Endothelial cell of umbilical vein (primary cell): Measurements from ENCODE around the gene HHATL. TPM values are rescaled to one million over a fixed set of nuclear protein-coding genes. Genes with fewer than 3 reads are reported as not detected.
A peak's percentile ranks its signal among the peaks of the same experiment; 100 is the strongest.

ENCODE experiments used
- BruUV-seq: library from RNA; stranded (reverse); fragments of 400-500 nt; replicated peaks from 2 replicates; lab custom pipeline; 2021; lab: Mats Ljungman, UMichigan
- CTCF ChIA-PET: fragments of 300-600, 350-600 bp; sonication (Branson Sonifier 250); formaldehyde crosslinking; loops from one replicate; lab custom pipeline; 2021; ENCODE audit warnings: antibody characterized with exemption, inconsistent platforms; lab: Charles Lee
- POLR2A ChIA-PET: fragments of 300-600, 350-600 bp; sonication (Branson Sonifier 250); formaldehyde crosslinking; loops from one replicate; lab custom pipeline; 2021; ENCODE audit warnings: antibody characterized with exemption, inconsistent platforms; lab: Charles Lee
- DNase-seq: peaks from one replicate; pipeline ENCODE4 v3.0.0-alpha.2; 2011; ENCODE audit warnings: low read depth, low spot score
- FAIRE-seq: peaks from 2 replicates; lab custom pipeline; 2011; peaks lifted over from hg19 to GRCh38; lab: Jason Lieb, UNC
- H2AFZ ChIP-seq: 2 replicates; pipeline ENCODE4 v1.6.0; 2012; ENCODE audit warnings: low read depth, low read length, control low read depth, inconsistent platforms
- H3K27ac ChIP-seq: 2 replicates; pipeline ENCODE4 v1.5.1; 2011; ENCODE audit warnings: low read depth, mild to moderate bottlenecking, control low read depth, low read length, moderate library complexity; ENCODE audit not compliant: insufficient read depth
- H3K27me3 ChIP-seq, 2 experiments: 2 replicates each; pipeline versions ENCODE4 v1.6.0 to v1.6.1; 2011; ENCODE audit warnings: low read length in 2 of 2, mixed read lengths in 1 of 2; ENCODE audit not compliant: control insufficient read depth in 2 of 2, insufficient read depth in 2 of 2
- H3K36me3 ChIP-seq, 2 experiments: 2 replicates in 1 of 2; 3 replicates in 1 of 2; pipeline ENCODE4 v1.5.1; 2011; ENCODE audit warnings: low read length in 2 of 2, mild to moderate bottlenecking in 1 of 2, moderate library complexity in 1 of 2; ENCODE audit not compliant: control insufficient read depth in 2 of 2, insufficient read depth in 2 of 2; ENCODE audit errors: extremely low read depth in 1 of 2
- H3K4me1 ChIP-seq: 3 replicates; pipeline ENCODE4 v1.5.1; 2011; ENCODE audit warnings: mild to moderate bottlenecking, low read length; ENCODE audit not compliant: control insufficient read depth, insufficient read depth; ENCODE audit errors: extremely low read depth
- H3K4me2 ChIP-seq: 2 replicates; pipeline ENCODE4 v1.6.1; 2011; ENCODE audit warnings: low read length, control low read depth, mixed read lengths; ENCODE audit not compliant: insufficient read depth
- H3K4me3 ChIP-seq, 3 experiments: fragments of 200-600 bp in 1 of 3; sonication (generic), shearing (Covaris generic) in 1 of 3; replicated peaks in 1 of 3; 2 replicates each; pipeline ENCODE4 v1.5.1; 2011 to 2016; ENCODE audit warnings: control low read depth in 3 of 3, low read length in 3 of 3, mild to moderate bottlenecking in 2 of 3, inconsistent platforms in 1 of 3, low read depth in 1 of 3, moderate library complexity in 1 of 3; ENCODE audit not compliant: insufficient read depth in 1 of 3
- H3K79me2 ChIP-seq: 2 replicates; pipeline ENCODE4 v1.6.0; 2012; ENCODE audit warnings: low read length, inconsistent platforms; ENCODE audit not compliant: control insufficient read depth, insufficient read depth
- H3K9ac ChIP-seq: replicated peaks from 2 replicates; pipeline ENCODE3; 2011; ENCODE audit warnings: low read length, control low read depth; ENCODE audit not compliant: insufficient read depth; ENCODE audit errors: extremely low read depth
- H3K9me1 ChIP-seq: replicated peaks from 3 replicates; pipeline ENCODE4 v1.6.0; 2011; ENCODE audit warnings: mild to moderate bottlenecking, low read length; ENCODE audit not compliant: control insufficient read depth, insufficient read depth; ENCODE audit errors: extremely low read depth
- H3K9me3 ChIP-seq: replicated peaks from 2 replicates; pipeline ENCODE4 v1.5.1; 2012; ENCODE audit warnings: low read length, inconsistent platforms; ENCODE audit not compliant: control insufficient read depth, insufficient read depth
- H4K20me1 ChIP-seq: replicated peaks from 2 replicates; pipeline ENCODE3; 2011; ENCODE audit warnings: mild to moderate bottlenecking, low read length; ENCODE audit not compliant: control insufficient read depth, insufficient read depth; ENCODE audit errors: extremely low read depth
- GATA2 ChIP-seq: IDR thresholded peaks from 2 replicates; pipeline ENCODE4 v1.7.0; 2011; ENCODE audit warnings: low read depth, mild to moderate bottlenecking, moderate library complexity, mixed read lengths, low read length; ENCODE audit not compliant: insufficient read length, insufficient read depth
- POLR2A ChIP-seq: IDR thresholded peaks from 2 replicates; pipeline ENCODE4 v1.6.1; 2012; ENCODE audit warnings: low read depth, mild to moderate bottlenecking, control low read depth, low read length
- POLR2AphosphoS5 ChIP-seq: IDR thresholded peaks from 2 replicates; pipeline ENCODE4 v1.6.1; 2012; ENCODE audit warnings: low read depth, mild to moderate bottlenecking, control low read depth, low read length, moderate library complexity; ENCODE audit not compliant: insufficient read depth
- dilution Hi-C: fragments of 300-500 bp; cut with MboI; formaldehyde crosslinking; loops from one replicate; pipeline ENCODE4 v1.15.0; 2019; ENCODE audit warnings: low sequenced_read_pairs; ENCODE audit not compliant: extremely low pct_ligation_motif_present
- intact Hi-C: fragments of 100-400 bp; cut with micrococcal nuclease; formaldehyde crosslinking; loops from one replicate; pipeline ENCODE4 v1.10.0; 2022
- polyA plus RNA-seq, 4 experiments: library from polyadenylated mRNA; depleted of rRNA in 3 of 4; stranded (reverse) in 3 of 4; unstranded in 1 of 4; fragments of >200 nt; gene quantifications; 2 replicates each; pipeline versions ENCODE4 v1.2.1 to v1.2.3, GENCODE V29; 2011 to 2012; ENCODE audit warnings: missing spikeins in 1 of 4
- total RNA-seq: library from RNA; stranded (reverse); gene quantifications from 2 replicates; pipeline ENCODE4 v1.2.3, GENCODE V29; 2021

HHATL gene
- total and polyA plus RNA-seq, 2 donors (not counting 3 experiments of a cell fraction or from before 2014, with no cell fraction given): not detected

DNA sequence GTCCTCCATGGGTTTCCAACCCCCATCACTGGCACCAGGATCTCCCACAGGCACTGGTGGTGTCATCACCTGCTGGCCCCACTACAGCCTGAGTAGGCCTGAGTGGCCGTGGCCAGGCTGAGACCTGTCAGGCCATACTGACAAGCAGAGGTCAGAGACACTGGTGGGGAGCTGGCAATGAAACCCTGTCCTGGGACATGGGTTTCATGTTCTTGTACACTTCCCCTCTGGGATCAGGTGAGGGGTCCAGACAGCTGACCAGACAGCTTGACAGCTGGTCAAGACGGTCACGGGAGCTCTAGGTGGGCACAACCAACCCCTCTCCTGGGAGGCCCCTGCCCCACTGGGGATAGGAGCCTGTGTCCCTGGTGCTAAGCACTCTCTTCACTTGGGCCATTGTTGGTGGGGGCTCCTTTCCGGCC is 36.0 kb downstream of the HHATL start:
- POLR2A ChIA-PET: no interaction called here
- FAIRE-seq: no peak

DNA sequence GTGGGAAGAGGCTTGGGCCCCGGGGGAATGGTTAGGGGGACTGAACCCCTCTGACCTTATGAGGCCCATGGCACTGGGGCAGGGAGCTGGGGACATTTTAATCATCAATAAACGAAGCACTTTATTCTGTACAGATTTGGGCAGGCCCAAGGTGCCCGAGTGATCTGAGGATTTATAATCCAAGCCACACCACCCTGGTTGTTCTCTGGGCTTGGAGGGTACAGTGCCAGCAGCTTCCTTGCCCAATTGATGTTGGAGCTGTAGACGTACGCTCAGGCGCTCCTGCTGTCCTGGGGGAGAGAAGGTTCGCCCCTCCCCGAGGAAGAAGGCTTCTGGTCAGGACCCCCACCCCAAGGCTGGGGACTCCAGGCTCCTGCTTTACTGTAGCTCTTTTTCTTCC is 36.6 kb downstream of the HHATL start:
- H3K36me3 ChIP-seq: peaks cover 0 to 2% of the 10 kb centered on the region in 2 experiments
- FAIRE-seq: no peak
- intact Hi-C loops (no loop called here), dilution Hi-C loops (no loop called here)
- DNase-seq: no peak
- H3K79me2 ChIP-seq: no peaks in the 10 kb centered on the region
- H4K20me1 ChIP-seq: no peaks in the 10 kb centered on the region
- no peaks in the 10 kb centered on the region for H3K9me3 ChIP-seq
- no peak overlapping the region for H3K4me2 ChIP-seq
- ChIA-PET CTCF (no interaction called here), POLR2A (no interaction called here)
- BruUV-seq: no TSS peak
- no peak overlapping the region for H3K9ac ChIP-seq
- H3K9me1 ChIP-seq: no peaks in the 10 kb centered on the region
- H3K4me3 ChIP-seq: no peak overlapping the region
- H3K27me3 ChIP-seq: no peaks in the 10 kb centered on the region
- H3K4me1 ChIP-seq: no peaks in the 10 kb centered on the region
- TF ChIP-seq GATA2: no peak
- TF ChIP-seq POLR2A: peak; percentile 16
- H2AFZ ChIP-seq: no peak overlapping the region
- no peak overlapping the region for H3K27ac ChIP-seq

More for the DNA sequence above, 36.0 kb downstream of the HHATL start:
- Histone ChIP-seq H3K36me3 (peaks cover 0 to 2% of the 10 kb centered on the region in 2 experiments), H3K9me1 (no peaks in the 10 kb centered on the region), H2AFZ (no peak overlapping the region), H3K4me2 (no peak overlapping the region), H3K27ac (no peak overlapping the region), H3K9ac (no peak overlapping the region), H3K79me2 (no peaks in the 10 kb centered on the region), H3K27me3 (no peaks in the 10 kb centered on the region), H3K4me3 (no peak overlapping the region), H4K20me1 (no peaks in the 10 kb centered on the region), H3K9me3 (no peaks in the 10 kb centered on the region), H3K4me1 (no peaks in the 10 kb centered on the region)
- dilution Hi-C loops: no loop called here
- DNase-seq: no peak
- CTCF ChIA-PET: interaction anchor here (0.6 kb wide), 1 partner anchor 95 kb away, joined by 3 read pairs; no protein-coding TSS in a partner anchor
- TF ChIP-seq POLR2AphosphoS5 (peak; percentile 26), GATA2 (no peak)
- intact Hi-C loops: no loop called here
- no TSS peak for BruUV-seq
